Tibial artery (tissue), 4 donors: ENCODE measurements around the gene THADA.

Source experiments
- DNase-seq, 2 donors: peaks; one replicate each; pipeline ENCODE4 v3.0.0-alpha.2; 2019
- H3K27ac ChIP-seq, 2 donors: fragments of 200-600 bp; sonication (generic) in 1 of 2; 1 replicate in 1 of 2; 2 replicates in 1 of 2; pipeline ENCODE4 v1.5.1; 2018 to 2019; ENCODE audit warnings: mild to moderate bottlenecking in 1 of 2
- H3K27me3 ChIP-seq, 2 donors: fragments of 200-600 bp; sonication (generic) in 1 of 2; one replicate each; pipeline versions ENCODE4 v1.5.1 to v1.6.0; 2016 to 2019
- H3K36me3 ChIP-seq, 3 donors: fragments of 200-600 bp; sonication (generic) in 2 of 3; one replicate each; pipeline ENCODE4 v1.5.1; 2016 to 2019; ENCODE audit warnings: mild to moderate bottlenecking in 2 of 3
- H3K4me1 ChIP-seq, 4 donors: fragments of 200-600 bp; sonication (generic) in 2 of 4; 1 replicate in 3 of 4; 2 replicates in 1 of 4; pipeline ENCODE4 v1.5.1; 2016 to 2019
- H3K4me3 ChIP-seq, 2 donors: fragments of 200-600 bp; sonication (generic) in 1 of 2; 1 replicate in 1 of 2; 2 replicates in 1 of 2; pipeline ENCODE4 v1.5.1; 2018 to 2019; ENCODE audit warnings: mild to moderate bottlenecking in 2 of 2
- H3K9me3 ChIP-seq, 3 donors: fragments of 200-600 bp; sonication (generic) in 1 of 3; one replicate each; pipeline ENCODE4 v1.5.1; 2016 to 2019
- CTCF ChIP-seq, 2 experiments: fragments of 200-600 bp in 1 of 2; fragments of 450-650 bp in 1 of 2; IDR thresholded peaks; one replicate each; pipeline ENCODE4 v1.5.1; 2017 to 2019; ENCODE audit warnings: antibody characterized with exemption in 2 of 2, mild to moderate bottlenecking in 1 of 2, moderate library complexity in 1 of 2
- intact Hi-C: fragments of 100-400 bp; cut with DNase I; formaldehyde crosslinking; loops from one replicate; pipeline ENCODE4 v1.15.0; 2023; ENCODE audit warnings: low total_unique reads

Gene THADA

GRCh38 chr2:43258547-43259156 lies 337.2 kb downstream of the THADA start:
- H3K4me3 ChIP-seq = no peak overlapping the region
- DNase-seq = no peak
- no peaks in the 10 kb centered on the region for H3K27me3 ChIP-seq
- no peak overlapping the region for H3K27ac ChIP-seq
- TF ChIP-seq CTCF (IDR thresholded peaks at IDR 0.05) = no peak
- intact Hi-C loops = no loop called here
- H3K9me3 ChIP-seq = no peaks in the 10 kb centered on the region
- H3K36me3 ChIP-seq = peaks cover 0 to 6% (median 4%) of the 10 kb centered on the region in 3 donors
- H3K4me1 ChIP-seq = peaks cover 0 to 14% (median 7%) of the 10 kb centered on the region in 4 donors

GRCh38 chr2:43255296-43255910 lies 340.4 kb downstream of the THADA start:
- Histone ChIP-seq H3K4me1 (peaks cover 0 to 28% (median 20%) of the 10 kb centered on the region in 4 donors), H3K4me3 (no peak overlapping the region), H3K27me3 (no peaks in the 10 kb centered on the region), H3K9me3 (no peaks in the 10 kb centered on the region), H3K36me3 (peaks cover 0 to 6% (median 4%) of the 10 kb centered on the region in 3 donors), H3K27ac (no peak overlapping the region)
- peak in 1 of 2 donors; percentile 42 for DNase-seq
- intact Hi-C loops = no loop called here
- no peak for TF ChIP-seq CTCF (IDR thresholded peaks at IDR 0.05)

GRCh38 chr2:43254331-43254730 lies 341.5 kb downstream of the THADA start:
- no peaks in the 10 kb centered on the region for H3K9me3 ChIP-seq
- DNase-seq = no peak
- H3K27me3 ChIP-seq = no peaks in the 10 kb centered on the region
- no peak overlapping the region for H3K27ac ChIP-seq
- H3K4me3 ChIP-seq = no peak overlapping the region
- intact Hi-C loops = no loop called here
- TF ChIP-seq CTCF (IDR thresholded peaks at IDR 0.05) = no peak
- H3K36me3 ChIP-seq = peaks cover 0 to 6% (median 4%) of the 10 kb centered on the region in 3 donors
- peaks cover 0 to 31% (median 21%) of the 10 kb centered on the region in 4 donors for H3K4me1 ChIP-seq

- TF ChIP-seq CTCF (IDR thresholded peaks at IDR 0.05) = no peak
- peak in 1 of 2 donors; percentile 69 for DNase-seq
- Histone ChIP-seq H3K4me3 (peak overlapping the region in 1 of 2 donors; percentile 18), H3K9me3 (no peaks in the 10 kb centered on the region), H3K27me3 (no peaks in the 10 kb centered on the region), H3K4me1 (peaks cover 0 to 31% (median 23%) of the 10 kb centered on the region in 4 donors), H3K36me3 (no peaks in the 10 kb centered on the region), H3K27ac (peak overlapping the region; percentile 80 to 84)
- intact Hi-C loops = no loop called here
Observed at GRCh38 chr2:43251171-43251731, 344.6 kb downstream of the THADA start.

- TF ChIP-seq CTCF (IDR thresholded peaks at IDR 0.05) = no peak
- no peak overlapping the region for H3K4me3 ChIP-seq
- intact Hi-C loops = no loop called here
- H3K36me3 ChIP-seq = no peaks in the 10 kb centered on the region
- peak overlapping the region; percentile 80 to 84 for H3K27ac ChIP-seq
- peak in 1 of 2 donors; percentile 15 for DNase-seq
- peaks cover 0 to 24% (median 18%) of the 10 kb centered on the region in 4 donors for H3K4me1 ChIP-seq
- no peaks in the 10 kb centered on the region for H3K27me3 ChIP-seq
- no peaks in the 10 kb centered on the region for H3K9me3 ChIP-seq
Observed at GRCh38 chr2:43250015-43250414, 345.8 kb downstream of the THADA start.
